NCI-H524 treated with DMSO at 0.1 percent for 48 hours (cell line): ENCODE results near the gene SMAD7.

Source experiments
- DNase-seq: peaks from one replicate; lab custom pipeline; 2025; lab: John Stamatoyannopoulos, UW

SMAD7 gene

DNA sequence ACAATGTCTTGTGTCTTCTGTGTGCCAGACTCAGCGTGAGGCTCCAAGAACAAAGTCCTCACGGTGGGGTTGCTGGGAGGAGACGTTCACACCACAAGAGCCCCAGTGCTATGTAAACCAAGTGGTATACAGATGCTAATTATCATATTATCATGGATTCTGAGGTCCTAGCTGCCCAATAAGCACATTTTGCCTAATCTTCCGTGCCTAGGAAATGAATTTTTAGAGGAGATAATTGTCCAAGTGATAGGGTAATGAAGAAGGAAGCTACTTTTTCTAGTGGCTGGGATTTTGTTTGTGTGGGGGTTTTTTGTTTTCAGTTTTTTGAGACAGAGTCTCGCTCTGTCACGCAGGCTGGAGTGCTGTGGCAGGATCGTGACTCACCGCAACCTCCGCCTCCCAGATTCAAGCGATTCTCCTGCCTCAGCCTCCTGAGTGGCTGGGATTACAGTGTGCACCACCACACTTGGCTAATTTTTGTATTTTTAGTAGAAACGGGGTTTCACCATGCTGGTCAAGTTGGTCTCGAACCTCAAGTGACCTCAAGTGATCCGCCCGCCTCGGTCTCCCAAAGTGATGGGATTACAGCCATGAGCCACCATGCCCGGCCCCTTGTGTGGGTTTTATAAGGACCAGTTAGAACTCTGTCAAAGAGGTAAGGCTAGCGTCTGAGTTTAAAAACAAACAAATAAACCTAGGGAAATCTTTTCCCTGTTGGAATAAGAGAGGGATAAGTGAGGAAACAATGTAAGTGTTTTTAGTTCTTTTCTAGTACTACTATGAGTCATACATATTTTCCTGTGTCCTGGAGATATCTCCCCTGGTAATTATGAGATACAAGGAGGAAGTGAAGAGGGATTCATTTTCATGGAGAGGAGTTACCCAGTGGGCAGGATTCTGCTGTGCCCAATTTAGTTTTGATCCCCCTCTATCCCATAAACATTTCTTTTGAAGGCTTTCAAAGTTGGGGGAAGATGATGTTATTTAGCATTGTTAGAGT is 9.5 kb upstream of the SMAD7 start:
- DNase-seq = no peak

GRCh38 chr18:48959551-48959920 is 8.8 kb upstream of the SMAD7 start:
- no peak for DNase-seq

DNA sequence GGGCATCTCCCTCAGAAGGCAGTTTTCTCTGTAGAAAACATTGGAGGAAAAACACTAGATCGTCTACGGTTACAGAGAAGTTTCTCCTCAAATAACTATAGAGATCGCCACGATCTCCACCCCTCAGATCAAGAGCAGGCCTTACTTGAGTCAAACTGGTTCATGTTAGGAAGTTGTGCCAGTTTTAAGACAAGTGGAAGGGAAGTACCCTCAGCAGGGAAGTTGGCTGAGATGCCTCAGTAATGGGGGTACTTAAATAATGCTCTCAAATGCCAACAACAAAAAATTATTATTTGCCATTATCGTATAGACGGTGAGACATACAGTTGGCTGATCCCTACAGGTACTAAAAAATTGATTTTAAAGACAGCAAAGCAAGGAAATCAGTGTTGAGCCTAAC is 8.2 kb upstream of the SMAD7 start:
- DNase-seq = no peak

DNA sequence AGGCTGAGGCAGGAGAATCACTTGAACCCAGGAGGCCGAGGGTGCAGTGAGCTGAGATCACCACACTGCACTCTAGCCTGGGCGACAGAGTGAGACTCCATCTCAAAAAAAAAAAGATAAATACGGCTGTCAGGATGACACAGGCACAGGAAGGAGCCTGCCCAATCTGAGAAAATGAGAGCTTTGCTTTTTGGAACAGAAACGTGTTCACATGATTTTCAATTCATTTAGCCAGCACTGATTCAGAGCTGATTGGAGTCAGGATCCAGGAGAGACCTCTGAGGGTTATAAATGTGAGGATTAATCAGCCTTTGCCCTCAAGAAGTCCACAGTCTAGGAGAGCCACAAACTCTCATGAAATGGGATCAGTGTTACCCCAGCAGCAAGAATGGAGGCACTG is 6.9 kb upstream of the SMAD7 start:
- DNase-seq = no peak

DNA sequence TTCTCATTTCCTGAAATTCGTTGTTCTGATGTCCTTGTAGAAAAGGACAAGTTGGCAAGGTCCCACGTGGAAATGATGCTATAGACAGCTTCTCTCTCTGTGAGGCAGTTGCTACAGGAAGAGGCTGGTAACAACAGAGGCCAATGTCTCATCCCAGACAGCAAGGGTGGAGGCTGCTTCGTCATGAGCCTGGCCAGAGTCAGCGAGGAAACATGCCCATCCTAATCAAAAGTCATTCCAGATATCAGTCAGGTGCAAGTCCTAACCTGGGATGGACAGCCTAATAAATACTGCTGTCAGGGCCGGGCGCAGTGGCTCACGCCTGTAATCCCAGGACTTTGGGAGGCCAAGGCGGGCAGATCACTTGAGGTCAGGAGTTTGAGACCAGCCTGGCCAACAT is 6.4 kb upstream of the SMAD7 start:
- DNase-seq = no peak

DNA sequence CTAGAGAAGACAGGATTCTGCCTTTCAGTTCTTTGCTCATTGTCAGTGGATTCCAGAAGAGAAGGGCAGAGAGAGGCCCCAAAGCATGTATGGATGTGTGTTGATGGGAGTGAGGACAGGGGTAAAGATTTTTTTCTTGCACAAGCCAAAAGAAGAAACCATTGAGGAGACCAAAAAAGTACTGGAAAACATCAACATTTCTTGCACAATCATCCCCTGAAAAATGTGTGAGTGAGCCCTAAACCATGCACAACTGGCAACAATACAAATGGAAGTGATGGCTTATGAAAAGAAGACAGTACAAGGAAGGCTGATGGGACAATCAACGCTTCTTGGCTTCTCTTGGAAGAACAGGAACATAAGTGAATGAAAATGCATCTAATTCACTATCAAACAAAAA is 5.6 kb upstream of the SMAD7 start:
- DNase-seq = no peak

DNA sequence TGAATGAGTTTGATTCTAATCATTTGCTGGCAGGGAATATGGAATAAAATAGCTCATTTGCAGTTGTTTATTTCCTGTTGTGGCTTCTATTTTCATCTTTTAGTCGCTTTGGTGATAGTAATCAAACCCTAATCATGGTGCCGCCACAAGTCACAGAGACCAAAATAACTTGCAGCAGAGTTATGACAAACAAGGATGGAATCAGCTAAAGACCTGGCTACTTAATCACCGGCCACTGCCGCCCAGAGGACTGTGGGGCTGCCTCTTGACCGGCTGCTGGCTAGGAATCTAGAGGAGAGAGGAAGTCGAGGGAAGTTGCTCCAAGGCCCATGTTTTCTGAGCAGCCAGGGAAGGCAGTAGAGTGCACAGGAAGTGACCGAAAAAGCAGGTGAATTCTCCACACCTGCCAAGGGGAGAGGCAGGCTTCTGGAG is 5.1 kb upstream of the SMAD7 start:
- no peak for DNase-seq

DNA sequence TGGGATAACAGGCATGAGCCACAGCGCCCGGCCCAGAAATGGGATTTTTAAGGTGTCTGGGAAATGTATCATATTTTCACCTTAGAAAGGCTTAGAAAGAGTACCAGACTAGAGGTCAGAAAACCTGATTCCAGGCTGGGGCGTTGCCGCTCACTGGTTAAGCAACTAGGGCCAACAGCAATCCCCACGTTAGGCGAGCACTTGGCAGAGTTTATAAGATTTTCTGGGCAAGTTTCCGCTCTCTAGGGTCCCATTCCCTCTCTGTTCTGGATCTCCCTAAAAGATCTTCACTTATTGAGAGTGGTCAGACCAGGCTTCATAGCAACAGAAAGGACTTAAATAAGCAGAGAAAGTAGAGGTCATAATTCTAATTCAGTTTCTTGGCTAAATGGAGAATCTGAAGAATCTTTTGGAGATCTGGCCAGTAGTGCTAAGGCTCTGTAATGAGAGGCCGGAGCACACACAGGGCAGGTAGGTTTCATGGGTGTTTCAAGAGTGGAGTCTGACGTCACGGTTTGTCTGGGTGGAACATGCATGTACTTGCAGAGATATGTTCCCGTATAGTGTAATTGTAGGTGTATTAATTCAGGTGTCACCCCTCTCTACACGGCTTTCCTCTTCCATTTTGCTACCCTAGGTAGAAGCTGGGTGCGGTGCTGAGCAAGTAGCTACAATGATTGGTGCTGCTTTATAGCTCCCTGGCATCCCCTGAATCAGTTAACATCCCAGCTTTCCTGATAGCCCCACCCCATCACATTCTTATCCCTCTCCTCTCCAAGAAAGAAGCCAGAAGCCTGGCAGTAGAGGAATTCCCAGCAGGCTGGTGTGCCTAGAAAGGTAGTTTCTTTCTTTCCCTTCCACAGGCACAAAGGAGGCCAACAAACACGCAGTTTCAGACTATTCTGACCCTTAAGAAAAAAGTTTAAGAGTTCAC is 4.4 kb upstream of the SMAD7 start:
- no peak for DNase-seq

DNA sequence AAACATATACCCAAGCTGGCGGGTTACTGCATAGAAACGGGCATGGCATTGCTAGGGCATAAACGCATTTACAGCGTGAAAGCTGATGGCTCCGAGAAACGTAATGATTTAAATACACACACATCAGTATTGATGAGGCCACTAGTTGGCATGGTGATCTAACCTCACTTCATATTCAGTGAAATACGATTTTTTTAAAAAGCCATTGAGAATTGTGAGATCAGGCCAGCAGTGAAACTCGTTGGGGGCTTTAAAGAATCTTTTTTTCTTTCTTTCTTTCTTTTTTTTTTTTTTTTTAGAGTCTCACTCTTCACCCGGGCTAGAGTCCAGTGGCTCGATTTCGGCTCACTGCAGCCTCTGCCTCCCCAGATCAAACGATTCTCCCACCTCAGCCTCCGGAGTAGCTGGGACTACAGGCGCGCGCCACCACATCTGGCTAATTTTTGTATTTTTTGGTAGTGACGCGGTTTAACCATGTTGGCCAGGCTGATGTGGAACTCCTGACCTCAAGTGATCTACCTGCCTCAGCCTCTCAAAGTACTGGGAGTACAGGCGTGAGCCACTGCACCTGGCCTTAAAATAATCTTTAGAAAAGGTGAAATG is 2.4 kb upstream of the SMAD7 start:
- DNase-seq = no peak

DNA sequence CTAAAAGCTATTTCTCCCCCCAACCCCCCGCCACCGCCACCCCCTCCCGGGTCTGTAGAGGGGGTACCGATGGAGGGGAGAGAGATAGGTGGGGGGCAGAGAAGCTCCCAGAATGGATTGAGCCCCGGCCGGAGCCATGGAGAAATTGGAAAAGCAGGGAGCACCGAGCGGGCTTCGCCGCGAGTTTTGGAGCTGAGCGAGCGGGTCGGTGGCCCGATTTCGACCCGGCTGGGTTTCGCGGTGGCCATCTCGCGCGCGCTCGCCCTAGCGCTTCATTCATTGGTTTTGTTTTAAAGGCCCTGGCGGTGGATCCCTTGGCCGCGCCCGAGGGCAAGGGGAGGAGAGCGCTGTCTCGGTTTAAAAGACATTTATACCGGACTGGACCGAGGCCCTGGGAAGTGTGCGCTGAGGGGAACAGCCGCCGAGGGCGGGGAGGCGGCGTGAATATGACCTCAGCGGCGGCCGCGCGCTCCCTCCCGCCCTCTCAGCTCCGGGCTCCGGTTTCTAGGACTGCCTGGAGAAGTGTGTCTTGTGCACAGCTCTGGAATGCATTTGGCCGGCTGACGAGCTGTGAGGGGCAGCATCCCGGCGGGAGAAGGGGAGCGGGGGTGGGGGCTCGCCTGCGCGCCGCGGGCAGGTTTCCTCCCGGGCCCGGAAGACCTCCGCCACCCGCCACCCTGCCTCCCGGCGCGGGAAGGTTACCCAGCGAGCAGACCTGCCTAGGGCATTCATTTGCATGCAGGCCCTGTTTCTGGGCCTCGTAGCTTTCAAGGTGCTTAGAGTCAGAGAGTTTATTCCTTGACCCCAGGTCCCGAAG is 1.7 kb upstream of the SMAD7 start:
- no peak for DNase-seq

- peak; percentile 44 for DNase-seq
Measured at GRCh38 chr18:48951448-48952286, 902 bp upstream of the SMAD7 start.

- DNase-seq = no peak
Measured at GRCh38 chr18:48949606-48950535, 894 bp downstream of the SMAD7 start.

GRCh38 chr18:48949050-48949605 is 1.6 kb downstream of the SMAD7 start:
- DNase-seq = no peak

DNA sequence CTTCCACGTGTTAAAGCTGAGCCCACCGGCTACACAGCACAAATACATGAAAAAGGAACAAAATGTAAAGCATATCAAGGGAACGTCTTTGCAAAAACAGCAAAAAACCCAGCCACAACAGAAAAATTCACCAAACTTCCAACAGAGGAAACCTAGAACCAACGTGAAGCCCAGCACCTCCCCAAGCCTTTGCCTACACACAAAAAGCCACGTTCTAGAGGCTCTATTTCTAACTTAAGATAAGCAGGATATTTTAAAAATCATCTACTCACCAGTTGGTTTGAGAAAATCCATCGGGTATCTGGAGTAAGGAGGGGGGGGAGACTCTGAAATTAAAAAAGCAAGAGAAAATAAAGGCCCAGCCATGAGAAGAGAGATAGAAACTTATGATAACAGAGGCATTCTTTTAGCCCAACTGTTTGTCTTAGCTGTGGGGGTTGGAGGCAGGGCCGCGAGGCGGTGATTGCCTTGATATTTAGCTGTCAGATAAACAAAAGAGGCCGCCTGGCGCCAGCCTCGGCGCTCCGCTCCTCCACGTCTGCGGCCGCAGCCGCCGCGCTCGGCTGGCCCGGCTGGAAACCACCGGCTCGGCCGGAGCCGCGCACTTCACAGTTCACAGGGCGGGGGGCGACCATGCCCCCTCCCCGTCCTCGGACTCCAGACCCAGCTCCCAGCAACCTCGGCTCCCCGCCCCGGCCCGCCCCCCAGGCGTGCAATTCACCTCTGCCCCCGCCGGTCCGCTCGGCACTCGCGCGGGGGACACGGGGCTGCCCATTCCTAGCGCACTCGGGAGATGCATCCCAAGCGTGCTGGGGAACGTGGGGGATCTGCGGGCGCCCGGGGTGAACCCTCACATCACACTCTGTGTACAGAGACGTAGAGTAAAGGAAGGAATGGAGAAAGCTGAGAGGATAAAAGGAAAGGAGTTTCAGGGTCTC is 2.4 kb downstream of the SMAD7 start:
- no peak for DNase-seq

GRCh38 chr18:48947560-48947959 is 3.2 kb downstream of the SMAD7 start:
- DNase-seq = no peak

- no peak for DNase-seq
Measured at GRCh38 chr18:48947092-48947491, 3.7 kb downstream of the SMAD7 start.

- DNase-seq = no peak
Measured at GRCh38 chr18:48946329-48946835, 4.4 kb downstream of the SMAD7 start.

DNA sequence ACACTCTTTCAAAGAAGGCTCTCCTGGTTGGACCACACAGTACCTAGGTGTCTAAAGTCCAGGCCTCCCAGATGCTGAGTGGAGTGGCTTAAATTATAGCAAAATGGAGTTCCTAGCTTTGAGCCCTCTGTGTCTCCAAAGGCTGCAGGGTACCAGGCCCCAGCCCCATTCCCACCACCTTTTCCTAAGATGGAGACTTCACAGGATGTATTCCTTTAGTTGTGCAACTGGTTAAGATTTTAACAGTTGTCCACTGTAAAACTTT is 4.9 kb downstream of the SMAD7 start:
- no peak for DNase-seq
